Measurements from ENCODE around the gene ERBB2.

- TF ChIP-seq CTCF (IDR thresholded peaks at IDR 0.05), result no peak
- no peak for TF ChIP-seq EZH2 (IDR thresholded peaks at IDR 0.05)
- no peak for TF ChIP-seq EZH2phosphoT487 (IDR thresholded peaks at IDR 0.05)
Measured at GRCh38 chr17:39738983-39739884, 39.4 kb downstream of the ERBB2 start.

Measured in neural progenitor cell (in vitro differentiated cells).